ENCODE measurements around the gene INTS1.
"Not testable (repeated sequence)": the region's sequence is repeated elsewhere in the genome, so short reads cannot be mapped to it uniquely, and the experiment has no call there.

INTS1 gene

DNA sequence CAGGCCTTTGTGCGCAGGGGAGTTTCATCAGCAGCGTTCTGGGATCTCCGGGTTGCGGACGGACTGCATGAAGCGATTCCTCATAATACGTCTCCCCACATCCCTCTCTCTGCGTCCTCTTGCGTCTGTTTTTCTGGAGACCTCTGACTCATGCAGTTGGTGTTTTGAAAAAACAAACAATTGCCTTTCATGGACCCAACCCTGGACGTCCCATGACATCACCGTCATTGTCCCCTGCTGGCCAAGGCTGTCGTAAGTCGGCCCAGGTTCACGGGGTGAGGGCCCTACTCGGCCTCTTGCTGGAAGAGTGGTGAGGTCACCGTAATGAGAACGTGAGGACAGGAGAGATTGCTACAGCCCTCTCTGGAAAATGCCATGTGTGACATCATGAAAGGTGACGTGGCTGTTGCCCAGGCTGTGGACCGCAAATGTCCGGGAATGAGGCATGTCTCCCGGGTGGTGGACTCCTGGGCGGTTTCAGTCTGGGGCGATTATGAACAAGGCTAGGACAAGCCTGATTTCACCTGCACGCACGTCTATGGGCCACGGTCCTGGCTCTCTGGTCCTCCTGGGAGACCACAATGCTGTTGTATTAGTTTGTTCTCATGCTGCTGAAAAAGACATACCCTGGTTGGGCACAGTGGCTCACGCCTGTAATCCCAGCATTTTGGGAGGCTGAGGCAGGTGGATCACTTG lies 16.5 kb upstream of the INTS1 start:
- 95% methylated on average over 26 of the region's 27 CpGs for WGBS (ENCODE audit: insufficient coverage)
- no peak for DNase-seq
- Histone ChIP-seq H3K4me3 (ENCODE audit: control insufficient read depth in 1 of 7, extremely low read depth in 1 of 7, insufficient read depth in 4 of 7, low read depth in 2 of 7, low read length in 6 of 7) (no peak overlapping the region), H3K36me3 (ENCODE audit: control insufficient read depth in 4 of 4, insufficient read depth in 4 of 4, low read length in 3 of 4) (no peaks in the 10 kb centered on the region), H3K27me3 (replicated peaks in 2 of 5; ENCODE audit: control insufficient read depth in 4 of 5, insufficient read depth in 5 of 5, low read length in 4 of 5) (no peaks in the 10 kb centered on the region), H3K27ac (ENCODE audit: insufficient read depth in 1 of 2, low read depth in 1 of 2, low read length in 2 of 2, poor library complexity in 1 of 2, severe bottlenecking in 2 of 2) (no peak overlapping the region), H3K4me1 (ENCODE audit: control extremely low read depth in 1 of 4, control insufficient read depth in 4 of 4, insufficient read depth in 4 of 4, low read length in 3 of 4) (peaks cover 0 to 14% (median 8%) of the 10 kb centered on the region in 4 experiments), H3K9me3 (ENCODE audit: control extremely low read depth in 1 of 5, control insufficient read depth in 4 of 5, insufficient read depth in 2 of 5, low read depth in 1 of 5, low read length in 4 of 5) (peaks cover 0 to 2% (median 0%) of the 10 kb centered on the region in 5 experiments)
- ChIA-PET CTCF (no interaction called here), POLR2A (no interaction called here)

- H3K27ac ChIP-seq (ENCODE audit: insufficient read depth in 1 of 2, low read depth in 1 of 2, low read length in 2 of 2, poor library complexity in 1 of 2, severe bottlenecking in 2 of 2); DNase-seq; POLR2A ChIA-PET; H3K9me3 ChIP-seq (ENCODE audit: control extremely low read depth in 1 of 5, control insufficient read depth in 4 of 5, insufficient read depth in 2 of 5, low read depth in 1 of 5, low read length in 4 of 5); H3K4me3 ChIP-seq (ENCODE audit: control insufficient read depth in 1 of 7, extremely low read depth in 1 of 7, insufficient read depth in 4 of 7, low read depth in 2 of 7, low read length in 6 of 7); H3K27me3 ChIP-seq (replicated peaks in 2 of 5; ENCODE audit: control insufficient read depth in 4 of 5, insufficient read depth in 5 of 5, low read length in 4 of 5); H3K36me3 ChIP-seq (ENCODE audit: control insufficient read depth in 4 of 4, insufficient read depth in 4 of 4, low read length in 3 of 4): not testable (repeated sequence)
- WGBS (ENCODE audit: insufficient coverage): 96% methylated on average over 10 of the region's 12 CpGs
- CTCF ChIA-PET: interaction anchor here (1.2 to 1.6 kb wide), 2 partner anchors 9 to 11 kb away, joined by 4 to 5 read pairs; no protein-coding TSS in a partner anchor
- peaks cover 0 to 26% (median 20%) of the 10 kb centered on the region in 4 experiments for H3K4me1 ChIP-seq (ENCODE audit: control extremely low read depth in 1 of 4, control insufficient read depth in 4 of 4, insufficient read depth in 4 of 4, low read length in 3 of 4)
Observed at GRCh38 chr7:1519322-1519922, 15.2 kb upstream of the INTS1 start.

DNA sequence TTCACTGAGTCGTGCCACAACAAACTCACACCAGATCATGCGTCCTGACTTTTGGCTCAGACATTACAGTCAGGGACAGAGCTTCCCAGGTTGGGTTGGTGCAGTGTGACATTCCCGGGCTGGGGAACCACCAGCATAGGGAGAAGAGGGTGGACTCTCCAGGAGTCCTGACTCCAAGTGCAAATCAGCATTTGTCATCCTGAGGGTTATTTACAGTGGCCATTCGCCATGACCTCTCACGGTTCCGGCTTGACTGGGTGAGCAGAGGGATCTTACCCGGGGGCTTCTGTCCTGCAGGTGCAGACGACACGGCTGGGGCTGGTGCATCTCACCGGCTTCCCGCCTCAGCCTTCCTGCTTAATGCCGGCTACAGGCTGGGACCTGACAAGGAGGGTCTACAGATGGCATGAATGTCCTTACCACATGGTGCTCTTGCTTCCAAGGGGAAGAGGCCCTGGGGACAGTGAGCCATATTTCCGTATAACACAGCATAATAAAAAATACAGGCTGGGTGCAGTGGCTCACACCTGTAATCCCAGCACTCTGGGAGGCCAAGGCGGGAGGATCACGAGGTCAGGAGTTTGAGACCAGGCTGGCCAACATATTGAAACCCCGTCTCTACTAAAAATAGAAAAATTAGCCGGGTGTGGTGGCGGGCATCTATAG lies 12.5 kb upstream of the INTS1 start:
- no peaks in the 10 kb centered on the region for H3K27me3 ChIP-seq (replicated peaks in 2 of 5; ENCODE audit: control insufficient read depth in 4 of 5, insufficient read depth in 5 of 5, low read length in 4 of 5)
- 97% methylated on average over 18 of the region's 18 CpGs for WGBS (ENCODE audit: insufficient coverage)
- CTCF ChIA-PET: interaction anchor here (1.0 to 15.3 kb wide), 2 partner anchors 12 to 20 kb away, joined by 3 to 150 read pairs; no protein-coding TSS in a partner anchor
- POLR2A ChIA-PET: no interaction called here
- no peak for DNase-seq
- H3K9me3 ChIP-seq (ENCODE audit: control extremely low read depth in 1 of 5, control insufficient read depth in 4 of 5, insufficient read depth in 2 of 5, low read depth in 1 of 5, low read length in 4 of 5): peaks cover 0 to 2% (median 0%) of the 10 kb centered on the region in 5 experiments
- no peak overlapping the region for H3K4me3 ChIP-seq (ENCODE audit: control insufficient read depth in 1 of 7, extremely low read depth in 1 of 7, insufficient read depth in 4 of 7, low read depth in 2 of 7, low read length in 6 of 7)
- peaks cover 0 to 50% (median 43%) of the 10 kb centered on the region in 4 experiments for H3K4me1 ChIP-seq (ENCODE audit: control extremely low read depth in 1 of 4, control insufficient read depth in 4 of 4, insufficient read depth in 4 of 4, low read length in 3 of 4)
- no peaks in the 10 kb centered on the region for H3K36me3 ChIP-seq (ENCODE audit: control insufficient read depth in 4 of 4, insufficient read depth in 4 of 4, low read length in 3 of 4)
- no peak overlapping the region for H3K27ac ChIP-seq (ENCODE audit: insufficient read depth in 1 of 2, low read depth in 1 of 2, low read length in 2 of 2, poor library complexity in 1 of 2, severe bottlenecking in 2 of 2)

DNA sequence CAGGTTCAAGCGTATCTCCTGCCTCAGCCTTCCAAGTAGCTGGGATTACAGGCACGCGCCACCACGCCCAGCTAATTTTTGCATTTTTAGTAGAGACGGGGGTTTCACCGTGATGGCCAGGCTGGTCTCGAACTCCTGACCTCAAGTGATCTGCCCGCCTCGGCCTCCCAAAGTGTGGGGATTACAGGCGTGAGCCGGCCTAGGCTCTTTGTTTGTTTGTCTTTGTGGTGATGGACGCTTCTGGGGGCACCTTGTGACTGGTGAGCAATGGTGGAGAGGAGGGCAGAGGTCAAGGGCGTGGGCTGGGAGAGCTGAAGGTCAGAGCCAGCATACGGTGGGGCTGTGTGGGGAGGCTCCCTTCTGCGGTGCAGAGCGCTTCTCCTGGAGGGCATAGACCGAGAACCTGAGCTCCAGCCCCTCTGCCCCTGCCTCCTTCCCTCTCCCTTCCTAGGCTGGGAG lies 11.3 kb upstream of the INTS1 start:
- not testable (repeated sequence) for H3K36me3 ChIP-seq (ENCODE audit: control insufficient read depth in 4 of 4, insufficient read depth in 4 of 4, low read length in 3 of 4); DNase-seq; H3K9me3 ChIP-seq (ENCODE audit: control extremely low read depth in 1 of 5, control insufficient read depth in 4 of 5, insufficient read depth in 2 of 5, low read depth in 1 of 5, low read length in 4 of 5); H3K27me3 ChIP-seq (replicated peaks in 2 of 5; ENCODE audit: control insufficient read depth in 4 of 5, insufficient read depth in 5 of 5, low read length in 4 of 5); H3K27ac ChIP-seq (ENCODE audit: insufficient read depth in 1 of 2, low read depth in 1 of 2, low read length in 2 of 2, poor library complexity in 1 of 2, severe bottlenecking in 2 of 2); H3K4me3 ChIP-seq (ENCODE audit: control insufficient read depth in 1 of 7, extremely low read depth in 1 of 7, insufficient read depth in 4 of 7, low read depth in 2 of 7, low read length in 6 of 7)
- 99% methylated on average over 11 of the region's 17 CpGs for WGBS (ENCODE audit: insufficient coverage)
- CTCF ChIA-PET: interaction anchor here (3.1 to 15.3 kb wide), 2 partner anchors 11 to 21 kb away, joined by 21 to 150 read pairs; partner anchors contain the start of gene INTS1
- H3K4me1 ChIP-seq (ENCODE audit: control extremely low read depth in 1 of 4, control insufficient read depth in 4 of 4, insufficient read depth in 4 of 4, low read length in 3 of 4): peaks cover 0 to 60% (median 54%) of the 10 kb centered on the region in 4 experiments
- POLR2A ChIA-PET: interaction anchor here (0.7 kb wide), 1 partner anchor 814 kb away, joined by 4 read pairs; no protein-coding TSS in a partner anchor

- POLR2A ChIA-PET: interaction anchor here (0.7 kb wide), 1 partner anchor 815 kb away, joined by 4 read pairs; no protein-coding TSS in a partner anchor
- 49% methylated on average over 3 of the region's 4 CpGs for WGBS (ENCODE audit: insufficient coverage)
- CTCF ChIA-PET: interaction anchor here (2.1 to 15.3 kb wide), 4 partner anchors 10 to 22 kb away, joined by 11 to 150 read pairs (median 20); partner anchors contain the start of genes INTS1 and MAFK
Observed at GRCh38 chr7:1514995-1515401, 10.8 kb upstream of the INTS1 start.

GRCh38 chr7:1514407-1514806 lies 10.2 kb upstream of the INTS1 start:
- Histone ChIP-seq H3K9me3 (ENCODE audit: control extremely low read depth in 1 of 5, control insufficient read depth in 4 of 5, insufficient read depth in 2 of 5, low read depth in 1 of 5, low read length in 4 of 5) (no peaks in the 10 kb centered on the region), H3K27ac (ENCODE audit: insufficient read depth in 1 of 2, low read depth in 1 of 2, low read length in 2 of 2, poor library complexity in 1 of 2, severe bottlenecking in 2 of 2) (peak overlapping the region; percentile 74 to 88), H3K4me1 (ENCODE audit: control extremely low read depth in 1 of 4, control insufficient read depth in 4 of 4, insufficient read depth in 4 of 4, low read length in 3 of 4) (peaks cover 0 to 70% (median 65%) of the 10 kb centered on the region in 4 experiments), H3K36me3 (ENCODE audit: control insufficient read depth in 4 of 4, insufficient read depth in 4 of 4, low read length in 3 of 4) (no peaks in the 10 kb centered on the region), H3K4me3 (ENCODE audit: control insufficient read depth in 1 of 7, extremely low read depth in 1 of 7, insufficient read depth in 4 of 7, low read depth in 2 of 7, low read length in 6 of 7) (no peak overlapping the region), H3K27me3 (replicated peaks in 2 of 5; ENCODE audit: control insufficient read depth in 4 of 5, insufficient read depth in 5 of 5, low read length in 4 of 5) (no peaks in the 10 kb centered on the region)
- POLR2A ChIA-PET: no interaction called here
- 80% methylated on average over 11 of the region's 12 CpGs for WGBS (ENCODE audit: insufficient coverage)
- CTCF ChIA-PET: interaction anchor here (2.1 to 15.3 kb wide), 4 partner anchors 10 to 22 kb away, joined by 11 to 150 read pairs (median 20); partner anchors contain the start of genes INTS1 and MAFK
- DNase-seq: peak in 1 of 3 donors; percentile 24

More at GRCh38 chr7:1514995-1515401, 10.8 kb upstream of the INTS1 start:
- Histone ChIP-seq H3K4me1 (ENCODE audit: control extremely low read depth in 1 of 4, control insufficient read depth in 4 of 4, insufficient read depth in 4 of 4, low read length in 3 of 4) (peaks cover 0 to 66% (median 60%) of the 10 kb centered on the region in 4 experiments), H3K27me3 (replicated peaks in 2 of 5; ENCODE audit: control insufficient read depth in 4 of 5, insufficient read depth in 5 of 5, low read length in 4 of 5) (no peaks in the 10 kb centered on the region), H3K9me3 (ENCODE audit: control extremely low read depth in 1 of 5, control insufficient read depth in 4 of 5, insufficient read depth in 2 of 5, low read depth in 1 of 5, low read length in 4 of 5) (peaks cover 0 to under 1% (median 0%) of the 10 kb centered on the region in 5 experiments), H3K27ac (ENCODE audit: insufficient read depth in 1 of 2, low read depth in 1 of 2, low read length in 2 of 2, poor library complexity in 1 of 2, severe bottlenecking in 2 of 2) (no peak overlapping the region), H3K36me3 (ENCODE audit: control insufficient read depth in 4 of 4, insufficient read depth in 4 of 4, low read length in 3 of 4) (no peaks in the 10 kb centered on the region), H3K4me3 (ENCODE audit: control insufficient read depth in 1 of 7, extremely low read depth in 1 of 7, insufficient read depth in 4 of 7, low read depth in 2 of 7, low read length in 6 of 7) (no peak overlapping the region)
- DNase-seq: peak in 2 of 3 donors; percentile 38 to 48
